Liver (tissue), 9 donors: Measurements from ENCODE around the gene HIPK2. TPM values are rescaled to one million over a fixed set of nuclear protein-coding genes. Genes with fewer than 3 reads are reported as not detected.

Experiments used
- DNase-seq: peaks from one replicate; pipeline ENCODE4 v3.0.0-alpha.2; 2017; ENCODE audit warnings: low spot score
- H3K27ac ChIP-seq, 2 donors: one replicate each; pipeline ENCODE4 v1.7.0; 2013; ENCODE audit warnings: inconsistent platforms in 2 of 2, low read length in 2 of 2, control low read depth in 1 of 2, low read depth in 1 of 2, mild to moderate bottlenecking in 1 of 2
- H3K27me3 ChIP-seq, 4 donors: one replicate each; pipeline versions ENCODE4 v1.6.1 to v1.7.0; 2013; ENCODE audit warnings: low read length in 3 of 4, inconsistent platforms in 1 of 4, mild to moderate bottlenecking in 1 of 4, moderate library complexity in 1 of 4; ENCODE audit not compliant: control insufficient read depth in 4 of 4, insufficient read depth in 4 of 4
- H3K36me3 ChIP-seq, 4 donors: one replicate each; pipeline versions ENCODE4 v1.6.1 to v1.7.0; 2013; ENCODE audit warnings: low read length in 3 of 4, mild to moderate bottlenecking in 3 of 4, low read depth in 1 of 4, moderate library complexity in 1 of 4; ENCODE audit not compliant: control insufficient read depth in 4 of 4, insufficient read depth in 3 of 4
- H3K4me1 ChIP-seq, 4 donors: one replicate each; pipeline versions ENCODE4 v1.6.1 to v1.7.0; 2013; ENCODE audit warnings: low read length in 3 of 4, mild to moderate bottlenecking in 3 of 4, moderate library complexity in 1 of 4; ENCODE audit not compliant: control insufficient read depth in 4 of 4, insufficient read depth in 4 of 4
- H3K4me3 ChIP-seq, 3 donors: one replicate each; pipeline versions ENCODE4 v1.6.1 to v1.7.0; 2013; ENCODE audit warnings: low read length in 3 of 3, control low read depth in 1 of 3, low read depth in 1 of 3, mild to moderate bottlenecking in 1 of 3
- H3K9ac ChIP-seq, 2 donors: one replicate each; pipeline ENCODE4 v1.7.0; 2013; ENCODE audit warnings: low read length in 2 of 2, mild to moderate bottlenecking in 2 of 2, moderate library complexity in 2 of 2, control low read depth in 1 of 2, low read depth in 1 of 2
- H3K9me3 ChIP-seq, 4 donors: one replicate each; pipeline versions ENCODE4 v1.6.1 to v1.7.0; 2013; ENCODE audit warnings: low read length in 3 of 4; ENCODE audit not compliant: control insufficient read depth in 4 of 4
- CTCF ChIP-seq: fragments of 150-350 bp; IDR thresholded peaks from 2 replicates; pipeline ENCODE4 v1.5.1; 2017; ENCODE audit warnings: improper control_type of control experiment, low read depth, low read length; ENCODE audit not compliant: missing input control
- EGR1 ChIP-seq, 2 donors: IDR thresholded peaks; 2 replicates each; pipeline ENCODE4 v1.6.1; 2016 to 2018; ENCODE audit warnings: antibody characterized with exemption in 2 of 2, low read depth in 2 of 2
- FOXA1 ChIP-seq: IDR thresholded peaks from 2 replicates; pipeline ENCODE4 v1.6.1; 2016; ENCODE audit warnings: antibody characterized with exemption
- GABPA ChIP-seq, 2 donors: IDR thresholded peaks in 1 of 2; conservative IDR thresholded peaks in 1 of 2; 2 replicates each; pipeline ENCODE4 v1.6.1; 2016; ENCODE audit warnings: antibody characterized with exemption in 2 of 2, mild to moderate bottlenecking in 1 of 2, moderate library complexity in 1 of 2
- HNF4G ChIP-seq: IDR thresholded peaks from 2 replicates; pipeline ENCODE4 v1.6.1; 2016; ENCODE audit warnings: antibody characterized with exemption
- JUND ChIP-seq, 2 donors: IDR thresholded peaks; 2 replicates each; pipeline ENCODE4 v1.6.1; 2016; ENCODE audit warnings: antibody characterized with exemption in 2 of 2
- MAX ChIP-seq: IDR thresholded peaks from 2 replicates; pipeline ENCODE4 v1.6.1; 2016; ENCODE audit warnings: antibody characterized with exemption
- REST ChIP-seq: IDR thresholded peaks from 2 replicates; pipeline ENCODE4 v1.6.1; 2016; ENCODE audit warnings: antibody characterized with exemption, mild to moderate bottlenecking
- SP1 ChIP-seq: IDR thresholded peaks from 2 replicates; pipeline ENCODE4 v1.6.1; 2018; ENCODE audit warnings: antibody characterized with exemption, mild to moderate bottlenecking
- YY1 ChIP-seq: IDR thresholded peaks from 2 replicates; pipeline ENCODE4 v1.6.1; 2016; ENCODE audit warnings: antibody characterized with exemption, mild to moderate bottlenecking
- ZBTB33 ChIP-seq: IDR thresholded peaks from 2 replicates; pipeline ENCODE4 v1.6.1; 2016; ENCODE audit warnings: antibody characterized with exemption
- WGBS: extraction: QIAGEN DNeasy Blood & Tissue Kit; methylation state at CpG from one replicate; pipeline ENCODE4 v1.1.7; 2013; 5-methylcytosine and 5-hydroxymethylcytosine counted together
- polyA plus RNA-seq, 2 donors: library from polyadenylated mRNA; stranded (reverse) in 1 of 2; unstranded in 1 of 2; fragments of 200-250 nt in 1 of 2; fragments of >200 nt in 1 of 2; fragmentation: Nextera tagmentation in 1 of 2; extraction: Ambion mirVana in 1 of 2; gene quantifications; one replicate each; pipeline versions ENCODE4 v1.2.1 to v1.2.3, GENCODE V29; 2013 to 2015
- total RNA-seq, 2 donors: library from RNA; depleted of rRNA; stranded (reverse); fragments of >200 nt; gene quantifications; one replicate each; pipeline ENCODE4 v1.2.3, GENCODE V29; 2014
- donor health status: healthy.
- donor health status: healthy.
- donor health status: healthy.
- donor health status: healthy.
- donor health status: healthy.

Gene HIPK2
- total and polyA plus RNA-seq, 4 donors: 13.1 to 48.8 (median 16.6) TPM

GRCh38 chr7:139634087-139634486 is 143.7 kb downstream of the HIPK2 start:
- no peak overlapping the region for H3K9ac ChIP-seq
- TF ChIP-seq GABPA (IDR thresholded peaks at IDR 0.05 in 1 of 2, conservative IDR thresholded peaks at IDR 0.05 in 1 of 2) (no peak), HNF4G (no peak), SP1 (no peak), YY1 (no peak), REST (no peak), EGR1 (IDR thresholded peaks at IDR 0.05; ENCODE audit: low read depth in 2 of 2) (no peak), ZBTB33 (no peak), JUND (IDR thresholded peaks at IDR 0.05) (no peak), MAX (no peak)
- H3K27me3 ChIP-seq: no peaks in the 10 kb centered on the region
- H3K9me3 ChIP-seq: no peaks in the 10 kb centered on the region
- DNase-seq: no peak
- peaks cover 0 to 3% (median 0%) of the 10 kb centered on the region in 4 donors for H3K4me1 ChIP-seq
- H3K4me3 ChIP-seq: no peak overlapping the region
- no peak overlapping the region for H3K27ac ChIP-seq
- H3K36me3 ChIP-seq: peaks cover 9 to 22% (median 16%) of the 10 kb centered on the region in 4 donors
- 95% methylated on average over 7 of the region's 7 CpGs for WGBS

- Histone ChIP-seq H3K27ac (no peak overlapping the region), H3K36me3 (peaks cover 22 to 43% (median 33%) of the 10 kb centered on the region in 4 donors)
- DNase-seq: no peak
These were observed 146.2 kb downstream of the HIPK2 start for GRCh38 chr7:139631520-139632031.

More at GRCh38 chr7:139631520-139632031, 146.2 kb downstream of the HIPK2 start:
- H3K4me3 ChIP-seq: no peak overlapping the region
- H3K4me1 ChIP-seq: peaks cover 0 to 3% (median 0%) of the 10 kb centered on the region in 4 donors
- no peak overlapping the region for H3K9ac ChIP-seq
- 95% methylated on average over 5 of the region's 5 CpGs for WGBS
- no peaks in the 10 kb centered on the region for H3K27me3 ChIP-seq
- TF ChIP-seq FOXA1: no peak
- TF ChIP-seq SP1: no peak
- TF ChIP-seq YY1: no peak
- TF ChIP-seq CTCF: no peak
- TF ChIP-seq EGR1 (IDR thresholded peaks at IDR 0.05; ENCODE audit: low read depth in 2 of 2): no peak
- TF ChIP-seq REST: no peak
- TF ChIP-seq GABPA (IDR thresholded peaks at IDR 0.05 in 1 of 2, conservative IDR thresholded peaks at IDR 0.05 in 1 of 2): no peak
- no peaks in the 10 kb centered on the region for H3K9me3 ChIP-seq
